Gastroesophageal sphincter (tissue), 3 donors: ENCODE data around the gene ELF2.

Experiments
- CTCF ChIP-seq, 4 experiments: fragments of 200-600 bp in 2 of 4; fragments of 450-650 bp in 2 of 4; sonication (generic) in 1 of 4; IDR thresholded peaks; one replicate each; pipeline ENCODE4 v1.5.1; 2017 to 2019; ENCODE audit warnings: antibody characterized with exemption in 4 of 4, mild to moderate bottlenecking in 2 of 4, moderate library complexity in 2 of 4
- POLR2A ChIP-seq, 2 donors: fragments of 450-650 bp; IDR thresholded peaks; one replicate each; pipeline ENCODE4 v1.6.1; 2017; ENCODE audit warnings: antibody characterized with exemption in 2 of 2, mild to moderate bottlenecking in 2 of 2, moderate library complexity in 1 of 2
- POLR2AphosphoS5 ChIP-seq: sonication (generic); formaldehyde crosslinking; IDR thresholded peaks from one replicate; pipeline ENCODE4 v1.6.1; 2017; ENCODE audit warnings: antibody characterized with exemption

GRCh38 chr4:139209470-139210063 is 32.5 kb upstream of the ELF2 start:
- TF ChIP-seq CTCF (IDR thresholded peaks at IDR 0.05): no peak
- TF ChIP-seq POLR2AphosphoS5: no peak
- no peak for TF ChIP-seq POLR2A (IDR thresholded peaks at IDR 0.05)
